ENCODE data around the gene MRGPRX2. TPM values are rescaled to one million over a fixed set of nuclear protein-coding genes. Genes with fewer than 3 reads are reported as not detected.

Gene MRGPRX2
- total and polyA plus RNA-seq, 9 of the 15 experiments (the other 6 are each of a cell fraction or from before 2014, with no cell fraction given): not detected

GRCh38 chr11:19092850-19093249 is 32.3 kb upstream of the MRGPRX2 start:
- ChIA-PET POLR2A (no interaction called here), CTCF (ENCODE audit: low intra/inter-chr PET ratio) (no interaction called here)
- TF ChIP-seq TCF3 (CRISPR knock-in tag; IDR thresholded peaks at IDR 0.05) (no peak), E2F8 (IDR thresholded peaks at IDR 0.05; ENCODE audit: low read depth, partially characterized antibody) (no peak), ZNF124 (CRISPR knock-in tag; IDR thresholded peaks at IDR 0.05) (no peak), CREB1 (IDR thresholded peaks at IDR 0.05) (no peak), CREB1 (CRISPR knock-in tag; IDR thresholded peaks at IDR 0.05) (no peak), KHSRP (IDR thresholded peaks at IDR 0.05) (no peak), PRPF4 (IDR thresholded peaks at IDR 0.05; ENCODE audit: insufficient read depth, low read depth, low read length, poor library complexity, severe bottlenecking) (no peak), TEAD2 (tag; IDR thresholded peaks at IDR 0.05) (no peak), L3MBTL2 (IDR thresholded peaks at IDR 0.05) (no peak), MYBL2 (IDR thresholded peaks at IDR 0.05; ENCODE audit: low read depth) (no peak), MYBL2 (CRISPR knock-in tag; IDR thresholded peaks at IDR 0.05; ENCODE audit: borderline replicate concordance) (no peak)
- Histone ChIP-seq H3K36me3 (ENCODE audit: control insufficient read depth, insufficient read depth, low read length) (no peaks in the 10 kb centered on the region), H3K9ac (ENCODE audit: insufficient read depth in 1 of 2, low read depth in 2 of 2, low read length in 2 of 2) (no peak overlapping the region), H3K9me1 (ENCODE audit: control insufficient read depth, insufficient read depth, low read length) (no peaks in the 10 kb centered on the region), H3K27ac (ENCODE audit: extremely low read depth, low read depth, low read length) (no peak overlapping the region), H3K4me1 (replicated peaks in 1 of 2; ENCODE audit: control insufficient read depth in 2 of 2, insufficient read depth in 2 of 2, low read length in 2 of 2) (no peaks in the 10 kb centered on the region), H3K79me2 (ENCODE audit: control insufficient read depth, insufficient read depth, low read length) (no peaks in the 10 kb centered on the region), H2AFZ (ENCODE audit: low read depth, low read length) (no peak overlapping the region), H3K4me2 (ENCODE audit: insufficient read depth, low read length) (no peak overlapping the region), H4K20me1 (replicated peaks; ENCODE audit: control insufficient read depth, insufficient read depth, low read length) (no peaks in the 10 kb centered on the region), H3K9me3 (replicated peaks; ENCODE audit: control insufficient read depth, insufficient read depth, low read depth, low read length) (no peaks in the 10 kb centered on the region), H3K4me3 (no peak overlapping the region), H3K27me3 (ENCODE audit: control insufficient read depth in 2 of 2, insufficient read depth in 2 of 2, low read length in 2 of 2) (peaks cover 0 to 16% of the 10 kb centered on the region in 2 experiments; a peak in 3 of 5 replicates)
- FAIRE-seq (no peak), ATAC-seq (no peak), DNase-seq (ENCODE audit: extremely low read depth in 1 of 4, low spot score in 3 of 4) (no peak)
- in situ Hi-C loops (cut with MboI): no loop called here
- 0% methylated on average over 2 of the region's 2 CpGs for WGBS (ENCODE audit: insufficient coverage, low coverage, missing lambda C conversion rate)
- BruUV-seq (replicated peaks): no TSS peak
- intact Hi-C loops (cut with micrococcal nuclease): no loop called here
